ENCODE measurements around the gene CREBBP. TPM values are rescaled to one million over a fixed set of nuclear protein-coding genes. Genes with fewer than 3 reads are reported as not detected.

Gene CREBBP
- total RNA-seq, 1 experiment from 2014 or later = 79.1 TPM

GRCh38 chr16:3812469-3813172 lies 67.9 kb downstream of the CREBBP start:
- H3K56ac ChIP-seq (ENCODE audit: insufficient read length, low read depth, low read length) = no peak overlapping the region
- H3K14ac ChIP-seq (ENCODE audit: insufficient read depth, low read length) = no peak overlapping the region
- Mint-ChIP-seq H3K27me3 (ENCODE audit: low read depth) (no peaks in the 10 kb centered on the region), H3K4me1 (peaks cover 53 to 61% of the 10 kb centered on the region in 2 experiments), H3K36me3 (ENCODE audit: insufficient read depth in 1 of 3, low read depth in 3 of 3) (peaks cover 8 to 19% (median 17%) of the 10 kb centered on the region in 3 experiments; a peak in 6 of 7 replicates), H3K9me3 (no peaks in the 10 kb centered on the region), H3K4me3 (no peak overlapping the region), H3K27ac (peak overlapping the region in 1 of 3 experiments; percentile 43; a peak in 2 of 7 replicates)
- no peak overlapping the region for H3K4me2 ChIP-seq (ENCODE audit: insufficient read depth, insufficient read length, low read length)
- DNase-seq = no peak
- H2BK15ac ChIP-seq (ENCODE audit: low read depth, low read length) = no peak overlapping the region
- no peak overlapping the region for H3T11ph ChIP-seq (ENCODE audit: low read length)
- H2AK5ac ChIP-seq (ENCODE audit: insufficient read length, low read length) = no peak overlapping the region
- no peak overlapping the region for H2BK20ac ChIP-seq (ENCODE audit: low read depth, low read length, poor library complexity, severe bottlenecking)
- no peak overlapping the region for H3K9ac ChIP-seq (ENCODE audit: extremely low read depth, insufficient read length, low read length)
- H2AFZ ChIP-seq (ENCODE audit: low read length) = no peak overlapping the region
- no peak overlapping the region for H3K23ac ChIP-seq (ENCODE audit: insufficient read length, low read depth, low read length)
- H2BK12ac ChIP-seq (ENCODE audit: insufficient read length, low read depth, low read length) = no peak overlapping the region
- WGBS (ENCODE audit: extremely low coverage, insufficient read length, low lambda C conversion rate) = no CpG with 5 or more reads among the region's 8 CpGs
- no peaks in the 10 kb centered on the region for H4K20me1 ChIP-seq (ENCODE audit: control insufficient read depth, insufficient read depth, insufficient read length)
- peaks cover 17% of the 10 kb centered on the region; the same call in 1 of the 2 replicates for H3K79me2 ChIP-seq (ENCODE audit: insufficient read depth, low read length)
- H4K5ac ChIP-seq (ENCODE audit: insufficient read length, low read depth, low read length) = no peak overlapping the region
- H2BK5ac ChIP-seq (ENCODE audit: insufficient read length, low read length) = no peak overlapping the region
- H3K9me3 ChIP-seq (ENCODE audit: control insufficient read depth, low read depth, low read length) = no peaks in the 10 kb centered on the region
- peak; percentile 25; the same call in 1 of the 3 replicates for TF ChIP-seq CTCF (conservative IDR thresholded peaks at IDR 0.05)
- H3K27ac ChIP-seq (ENCODE audit: insufficient read length, low read depth, low read length) = no peak overlapping the region
- H3K79me1 ChIP-seq (ENCODE audit: insufficient read depth, low read depth, low read length, poor library complexity, severe bottlenecking) = peaks cover 29% of the 10 kb centered on the region
- H3K18ac ChIP-seq (ENCODE audit: insufficient read length, low read depth, low read length) = no peak overlapping the region
- no peaks in the 10 kb centered on the region for H3K23me2 ChIP-seq (ENCODE audit: insufficient read length, low read depth, low read length, poor library complexity, severe bottlenecking)
- H3K4ac ChIP-seq (ENCODE audit: low read depth, low read length) = no peak overlapping the region
- H2BK120ac ChIP-seq (ENCODE audit: low read depth, low read length, poor library complexity, severe bottlenecking) = no peak overlapping the region
- H4K8ac ChIP-seq (replicated peaks; ENCODE audit: insufficient read length, low read depth, low read length) = no peak overlapping the region
- no peak overlapping the region for H4K91ac ChIP-seq (ENCODE audit: insufficient read length, low read depth, low read length)
- H3K27me3 ChIP-seq (ENCODE audit: insufficient read depth, low read length) = no peaks in the 10 kb centered on the region
- peaks cover 5% of the 10 kb centered on the region; the same call in 1 of the 2 replicates for H3K4me1 ChIP-seq (ENCODE audit: insufficient read depth, low read length)

All from H9 (cell line).